ENCODE results near the gene ZNF165. TPM values are rescaled to one million over a fixed set of nuclear protein-coding genes. Genes with fewer than 3 reads are reported as not detected.

Gene ZNF165
- total and polyA plus RNA-seq, 2 of the 8 experiments (the other 6 are each of a cell fraction or from before 2014, with no cell fraction given) = 1.2 to 9.3 TPM

GRCh38 chr6:28060405-28060804 lies 20.0 kb upstream of the ZNF165 start:
- no peak overlapping the region for H4K8ac ChIP-seq (ENCODE audit: extremely low read depth, insufficient read depth, low read length)
- H3K79me1 ChIP-seq (ENCODE audit: low read depth, low read length) = no peaks in the 10 kb centered on the region
- H2AK5ac ChIP-seq (ENCODE audit: low read depth, low read length) = no peak overlapping the region
- no peaks in the 10 kb centered on the region for H3K36me3 ChIP-seq (ENCODE audit: control insufficient read depth in 2 of 4, insufficient read depth in 4 of 4, low read length in 3 of 4)
- H4K5ac ChIP-seq (ENCODE audit: insufficient read length, low read depth, low read length) = no peak overlapping the region
- H3K23me2 ChIP-seq (ENCODE audit: low read depth, low read length) = no peaks in the 10 kb centered on the region
- no peak overlapping the region for H3K14ac ChIP-seq (ENCODE audit: insufficient read length)
- no peak overlapping the region for H2BK120ac ChIP-seq (replicated peaks; ENCODE audit: low read depth, low read length)
- no peak overlapping the region for H4K91ac ChIP-seq (replicated peaks; ENCODE audit: insufficient read length, low read length)
- no peak for FAIRE-seq
- H2BK15ac ChIP-seq (ENCODE audit: low read length) = no peak overlapping the region
- H3K79me2 ChIP-seq (ENCODE audit: control insufficient read depth in 1 of 2, insufficient read depth in 2 of 2, low read length in 2 of 2) = no peaks in the 10 kb centered on the region
- H3K4me1 ChIP-seq (replicated peaks in 1 of 4; ENCODE audit: control insufficient read depth in 3 of 4, insufficient read depth in 4 of 4, low read length in 3 of 4) = no peaks in the 10 kb centered on the region
- POLR2A ChIA-PET (ENCODE audit: partially characterized antibody) = no interaction called here
- no peak overlapping the region for H3K27ac ChIP-seq (ENCODE audit: low read depth, low read length)
- H3K4me3 ChIP-seq (ENCODE audit: extremely low read depth in 1 of 4, insufficient read depth in 2 of 4, low read depth in 3 of 4, low read length in 4 of 4) = no peak overlapping the region
- no peak overlapping the region for H3K4ac ChIP-seq (replicated peaks; ENCODE audit: insufficient read length, low read depth, low read length)
- H3K56ac ChIP-seq (replicated peaks; ENCODE audit: insufficient read length, low read depth, low read length) = no peak overlapping the region
- no peaks in the 10 kb centered on the region for H3K9me3 ChIP-seq (ENCODE audit: insufficient read depth in 2 of 2, low read depth in 1 of 2, low read length in 1 of 2)
- no peak overlapping the region for H3K9ac ChIP-seq (replicated peaks in 1 of 4; ENCODE audit: extremely low read depth in 1 of 4, low read depth in 3 of 4, low read length in 3 of 4)
- no peak overlapping the region for H2BK12ac ChIP-seq (ENCODE audit: low read depth, low read length)
- no peak overlapping the region for H3K18ac ChIP-seq (ENCODE audit: extremely low read depth, low read length)
- H2BK20ac ChIP-seq (ENCODE audit: low read length) = no peak overlapping the region
- no peak overlapping the region for H3K23ac ChIP-seq (ENCODE audit: insufficient read length)
- CTCF ChIA-PET (ENCODE audit: partially characterized antibody) = interaction anchor here (1.0 kb wide), 1 partner anchor 44 kb away, joined by 3 read pairs; no protein-coding TSS in a partner anchor
- no peak for DNase-seq (ENCODE audit: low read depth in 1 of 2, low spot score in 2 of 2)
- no peak overlapping the region for H3K4me2 ChIP-seq (ENCODE audit: insufficient read depth in 1 of 2, low read depth in 2 of 2, low read length in 2 of 2)
- WGBS, 2 experiments (ENCODE audit: extremely low coverage in 1 of 2, insufficient coverage in 1 of 2, insufficient read length in 1 of 2, insufficient replicate concordance in 2 of 2, low coverage in 1 of 2, low lambda C conversion rate in 2 of 2, missing lambda C conversion rate in 1 of 2) = 82% methylated on average over 2 of the region's 2 CpGs; no CpG with 5 or more reads in 1 of the 2 experiments
- H2BK5ac ChIP-seq (ENCODE audit: low read depth, low read length) = no peak overlapping the region
- H3K27me3 ChIP-seq (replicated peaks in 1 of 4; ENCODE audit: control insufficient read depth in 3 of 4, extremely low read depth in 1 of 4, insufficient read depth in 3 of 4, low read length in 3 of 4) = peaks cover 0 to 1% (median 0%) of the 10 kb centered on the region in 4 experiments; a peak in 1 of 7 replicates
- no peaks in the 10 kb centered on the region for H4K20me1 ChIP-seq (replicated peaks in 1 of 2; ENCODE audit: control insufficient read depth in 1 of 2, insufficient read depth in 2 of 2, low read length in 2 of 2)
- no peak overlapping the region for H2AFZ ChIP-seq (ENCODE audit: low read length)
- no peak for TF ChIP-seq GABPA (IDR thresholded peaks at IDR 0.05; ENCODE audit: borderline replicate concordance, insufficient read depth, low read length)
- no peak for TF ChIP-seq HDAC2 (IDR thresholded peaks at IDR 0.05; ENCODE audit: borderline replicate concordance in 1 of 2, low read depth in 2 of 2, low read length in 2 of 2)
- no peak for TF ChIP-seq TBP (IDR thresholded peaks at IDR 0.05; ENCODE audit: low read depth, low read length)
- TF ChIP-seq RXRA (IDR thresholded peaks at IDR 0.05; ENCODE audit: insufficient read depth, low read depth, low read length) = no peak
- TF ChIP-seq RBBP5 (IDR thresholded peaks at IDR 0.05; ENCODE audit: borderline replicate concordance, low read depth, low read length) = no peak
- no peak for TF ChIP-seq JUND (IDR thresholded peaks at IDR 0.05; ENCODE audit: low read length)
- no peak for TF ChIP-seq RAD21 (IDR thresholded peaks at IDR 0.05 in 1 of 2, conservative IDR thresholded peaks at IDR 0.05 in 1 of 2; ENCODE audit: low read depth in 2 of 2, low read length in 2 of 2)
- TF ChIP-seq CREB1 (IDR thresholded peaks at IDR 0.05) = no peak
- no peak for TF ChIP-seq SIRT6 (IDR thresholded peaks at IDR 0.05; ENCODE audit: low read length)
- TF ChIP-seq SUZ12 (IDR thresholded peaks at IDR 0.05; ENCODE audit: low read length) = no peak
- no peak for TF ChIP-seq MAX (IDR thresholded peaks at IDR 0.05)
- TF ChIP-seq TEAD4 (IDR thresholded peaks at IDR 0.05; ENCODE audit: low read depth, low read length) = no peak
- TF ChIP-seq NRF1 (IDR thresholded peaks at IDR 0.05; ENCODE audit: low read depth, low read length) = no peak
- no peak for TF ChIP-seq GTF2F1 (IDR thresholded peaks at IDR 0.05; ENCODE audit: borderline replicate concordance, low read depth, low read length)
